H1 (cell line): ENCODE measurements around the gene PCDHA13. TPM values are rescaled to one million over a fixed set of nuclear protein-coding genes. Genes with fewer than 3 reads are reported as not detected.

Experiments
- ASH2L ChIP-seq: fragments of 200-600, 300-600 bp; sonication (generic); IDR thresholded peaks from one replicate; pipeline ENCODE4 v1.7.1; 2017; ENCODE audit warnings: low read length
- BACH1 ChIP-seq: IDR thresholded peaks from 2 replicates; pipeline ENCODE4 v1.6.1; 2012; ENCODE audit warnings: low read length, improper control_type of control experiment
- CBX5 ChIP-seq: fragments of 300-800, 300-1000 bp; sonication (generic); IDR thresholded peaks from 2 replicates; pipeline ENCODE4 v1.7.1; 2016; ENCODE audit warnings: antibody characterized with exemption, low read length, low read depth
- NANOG ChIP-seq: IDR thresholded peaks from 2 replicates; pipeline ENCODE4 v1.6.1; 2011; ENCODE audit warnings: low read length, low read depth, mild to moderate bottlenecking, inconsistent platforms; ENCODE audit not compliant: insufficient read depth, poor library complexity, severe bottlenecking
- POLR2A ChIP-seq, 2 experiments: IDR thresholded peaks; 1 replicate in 1 of 2; 2 replicates in 1 of 2; pipeline ENCODE4 v1.6.1; 2011; ENCODE audit warnings: low read depth in 2 of 2, low read length in 2 of 2, mild to moderate bottlenecking in 2 of 2; ENCODE audit errors: control extremely low read depth in 1 of 2
- SIN3A ChIP-seq, 2 experiments: IDR thresholded peaks in 1 of 2; conservative IDR thresholded peaks in 1 of 2; 2 replicates each; pipeline ENCODE4 v1.6.1; 2011 to 2012; ENCODE audit warnings: low read length in 2 of 2, improper control_type of control experiment in 1 of 2, low read depth in 1 of 2, mild to moderate bottlenecking in 1 of 2
- SIRT6 ChIP-seq: IDR thresholded peaks from one replicate; pipeline ENCODE4 v1.7.1; 2012; ENCODE audit warnings: low read length, inconsistent platforms
- SIX5 ChIP-seq: IDR thresholded peaks from 2 replicates; pipeline ENCODE4 v1.6.1; 2011; ENCODE audit warnings: mild to moderate bottlenecking, low read depth, low read length
- SP1 ChIP-seq: IDR thresholded peaks from 2 replicates; pipeline ENCODE4 v1.6.1; 2011; ENCODE audit warnings: low read depth, low read length
- SRF ChIP-seq: IDR thresholded peaks from 2 replicates; pipeline ENCODE4 v1.6.1; 2011; ENCODE audit warnings: mild to moderate bottlenecking, low read depth, low read length, moderate library complexity
- TBP ChIP-seq: IDR thresholded peaks from 2 replicates; pipeline ENCODE4 v1.6.1; 2011; ENCODE audit warnings: low read depth, low read length, improper control_type of control experiment
- TEAD4 ChIP-seq: IDR thresholded peaks from 2 replicates; pipeline ENCODE4 v1.6.1; 2012; ENCODE audit warnings: low read depth, low read length, inconsistent platforms, mixed read lengths
- polyA plus RNA-seq, 7 experiments: library from polyadenylated mRNA; depleted of rRNA in 3 of 7; stranded (reverse) in 5 of 7; unstranded in 2 of 7; fragments of >200 nt in 5 of 7; fragments of 200-250 nt in 2 of 7; gene quantifications; 1 replicate in 5 of 7; 2 replicates in 1 of 7; 4 replicates in 1 of 7; pipeline versions ENCODE4 v1.2.1 to v1.2.3, GENCODE V29; 2011 to 2013; ENCODE audit warnings: missing spikeins in 2 of 7, mixed read lengths in 2 of 7
- total RNA-seq: library from RNA; stranded (reverse); fragmentation: NEBNext Ultra II Directional; extraction: Animal tissue kit (Norgen Biotek cat#: 25700); gene quantifications from 2 replicates; pipeline ENCODE4 v1.2.1, GENCODE V29; 2021
- TF ChIP-seq, protein P1 (sequence below): IDR thresholded peaks from 2 replicates; pipeline ENCODE4 v1.6.1; 2012; ENCODE audit warnings: inconsistent platforms
- TF ChIP-seq, protein P2 (sequence below), 3 experiments: IDR thresholded peaks; 1 replicate in 2 of 3; 2 replicates in 1 of 3; pipeline versions ENCODE4 v1.5.1 to v1.6.1; 2011; ENCODE audit warnings: low read length in 3 of 3, mild to moderate bottlenecking in 3 of 3, inconsistent platforms in 2 of 3, low read depth in 1 of 3, moderate library complexity in 1 of 3; ENCODE audit not compliant: insufficient read depth in 1 of 3; ENCODE audit errors: control extremely low read depth in 1 of 3

The PCDHA13 gene
- total and polyA plus RNA-seq, 2 of the 8 experiments (the other 6 are each of a cell fraction or from before 2014, with no cell fraction given) = 1.2 to 1.3 TPM

DNA sequence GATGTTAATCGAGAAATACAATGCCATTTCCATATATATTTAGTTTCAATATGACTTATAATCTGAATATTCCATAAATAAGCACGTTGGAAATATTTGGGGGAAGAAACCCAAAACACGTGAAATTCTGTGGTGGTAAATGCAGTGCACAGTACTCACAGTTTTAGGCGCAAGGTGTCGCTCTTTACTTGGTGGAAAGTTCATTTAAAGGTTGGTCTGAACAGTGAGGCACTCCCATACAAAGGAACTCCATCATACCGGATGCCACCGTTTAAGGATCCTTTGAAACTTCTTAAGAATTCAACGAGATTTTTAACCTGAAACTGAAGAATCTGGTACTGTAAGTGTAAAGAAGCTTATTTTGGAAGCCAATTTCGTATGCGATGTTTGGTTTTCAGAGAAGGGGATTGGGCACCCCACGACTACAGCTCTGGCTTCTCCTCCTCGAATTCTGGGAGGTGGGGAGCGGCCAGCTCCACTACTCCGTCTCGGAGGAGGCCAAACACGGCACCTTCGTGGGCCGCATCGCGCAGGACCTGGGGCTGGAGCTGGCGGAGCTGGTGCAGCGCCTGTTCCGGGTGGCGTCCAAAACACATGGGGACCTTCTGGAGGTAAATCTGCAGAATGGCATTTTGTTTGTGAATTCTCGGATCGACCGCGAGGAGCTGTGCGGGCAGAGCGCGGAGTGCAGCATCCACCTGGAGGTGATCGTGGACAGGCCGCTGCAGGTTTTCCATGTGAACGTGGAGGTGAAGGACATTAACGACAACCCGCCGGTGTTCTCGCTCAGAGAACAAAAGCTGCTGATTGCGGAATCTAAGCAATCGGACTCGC, 13.0 kb upstream of the PCDHA13 start, which contains the start of gene PCDHA11 (continued):
- TF ChIP-seq SP1 (0 out of 2 replicates have a peak, but pooled peaks have one; percentile 19), TBP (no peak), BACH1 (0 out of 2 replicates have a peak, but pooled peaks have one; percentile 12), SIRT6 (no peak), POLR2A (IDR thresholded peaks at IDR 0.05; ENCODE audit: control extremely low read depth in 1 of 2, low read depth in 2 of 2, low read length in 2 of 2) (peak in 1 of 2 experiments; percentile 46; a peak in 2 of 3 replicates), TEAD4 (peak; percentile 56; the same call in 1 of the 2 replicates), SIX5 (no peak), SRF (no peak), CBX5 (no peak), NANOG (no peak), ASH2L (peak; percentile 48), SIN3A (conservative IDR thresholded peaks at IDR 0.05 in 1 of 2, IDR thresholded peaks at IDR 0.05 in 1 of 2; ENCODE audit: low read depth in 1 of 2, low read length in 2 of 2) (0 out of 4 replicates have a peak, but pooled peaks of 1 of the 2 experiments have one; percentile 25)
- TF ChIP-seq, protein P1, sequence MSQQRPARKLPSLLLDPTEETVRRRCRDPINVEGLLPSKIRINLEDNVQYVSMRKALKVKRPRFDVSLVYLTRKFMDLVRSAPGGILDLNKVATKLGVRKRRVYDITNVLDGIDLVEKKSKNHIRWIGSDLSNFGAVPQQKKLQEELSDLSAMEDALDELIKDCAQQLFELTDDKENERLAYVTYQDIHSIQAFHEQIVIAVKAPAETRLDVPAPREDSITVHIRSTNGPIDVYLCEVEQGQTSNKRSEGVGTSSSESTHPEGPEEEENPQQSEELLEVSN = no peak; the same call in 1 of the 2 replicates
- TF ChIP-seq, protein P2, sequence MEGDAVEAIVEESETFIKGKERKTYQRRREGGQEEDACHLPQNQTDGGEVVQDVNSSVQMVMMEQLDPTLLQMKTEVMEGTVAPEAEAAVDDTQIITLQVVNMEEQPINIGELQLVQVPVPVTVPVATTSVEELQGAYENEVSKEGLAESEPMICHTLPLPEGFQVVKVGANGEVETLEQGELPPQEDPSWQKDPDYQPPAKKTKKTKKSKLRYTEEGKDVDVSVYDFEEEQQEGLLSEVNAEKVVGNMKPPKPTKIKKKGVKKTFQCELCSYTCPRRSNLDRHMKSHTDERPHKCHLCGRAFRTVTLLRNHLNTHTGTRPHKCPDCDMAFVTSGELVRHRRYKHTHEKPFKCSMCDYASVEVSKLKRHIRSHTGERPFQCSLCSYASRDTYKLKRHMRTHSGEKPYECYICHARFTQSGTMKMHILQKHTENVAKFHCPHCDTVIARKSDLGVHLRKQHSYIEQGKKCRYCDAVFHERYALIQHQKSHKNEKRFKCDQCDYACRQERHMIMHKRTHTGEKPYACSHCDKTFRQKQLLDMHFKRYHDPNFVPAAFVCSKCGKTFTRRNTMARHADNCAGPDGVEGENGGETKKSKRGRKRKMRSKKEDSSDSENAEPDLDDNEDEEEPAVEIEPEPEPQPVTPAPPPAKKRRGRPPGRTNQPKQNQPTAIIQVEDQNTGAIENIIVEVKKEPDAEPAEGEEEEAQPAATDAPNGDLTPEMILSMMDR (IDR thresholded peaks at IDR 0.05; ENCODE audit: control extremely low read depth in 1 of 3, insufficient read depth in 1 of 3, low read depth in 1 of 3, low read length in 3 of 3) = peak; percentile 32 to 68 (median 56)
- TF ChIP-seq, all 59 proteins: peak for 13
